OCI-LY7 (cell line): Measurements from ENCODE around the gene PDHX. TPM values are rescaled to one million over a fixed set of nuclear protein-coding genes. Genes with fewer than 3 reads are reported as not detected.

Experiments used
- BruUV-seq: library from RNA; stranded (reverse); fragments of 400-500 nt; replicated peaks from 2 replicates; lab custom pipeline; 2021; lab: Mats Ljungman, UMichigan
- CTCF ChIA-PET: fragments of 300-600 bp; sonication (Branson Sonifier 250); formaldehyde crosslinking; loops from one replicate; lab custom pipeline; 2022; ENCODE audit warnings: antibody characterized with exemption; ENCODE audit not compliant: unreplicated experiment; lab: Charles Lee
- POLR2A ChIA-PET: fragments of 300-600 bp; sonication (Branson Sonifier 250); formaldehyde crosslinking; loops from one replicate; lab custom pipeline; 2022; ENCODE audit warnings: antibody characterized with exemption; lab: Charles Lee
- DNase-seq: peaks from one replicate; pipeline ENCODE4 v3.0.0-alpha.2; 2015; ENCODE audit warnings: low spot score
- H2AFZ ChIP-seq: fragments of 200-600 bp; sonication (generic), shearing (Covaris generic); 2 replicates; pipeline ENCODE4 v1.6.1; 2014; ENCODE audit warnings: mild to moderate bottlenecking, antibody characterized with exemption, low read length, moderate library complexity
- H3K27ac ChIP-seq: fragments of 200-600 bp; sonication (generic); 2 replicates; pipeline ENCODE4 v1.5.1; 2014; ENCODE audit warnings: mixed run types, low read depth, mild to moderate bottlenecking, moderate library complexity, low read length, inconsistent platforms; ENCODE audit not compliant: poor library complexity, severe bottlenecking
- H3K36me3 ChIP-seq: fragments of 200-600 bp; sonication (generic); 2 replicates; pipeline ENCODE4 v1.6.1; 2014; ENCODE audit warnings: mild to moderate bottlenecking, antibody characterized with exemption, low read length, moderate library complexity, mixed read lengths; ENCODE audit not compliant: insufficient read depth
- H3K4me1 ChIP-seq: fragments of 200-600 bp; sonication (generic); 2 replicates; pipeline ENCODE4 v1.5.1; 2014; ENCODE audit warnings: mild to moderate bottlenecking, low read length; ENCODE audit not compliant: insufficient read depth, poor library complexity, severe bottlenecking
- H3K4me2 ChIP-seq: fragments of 200-600 bp; sonication (generic); 2 replicates; pipeline ENCODE4 v1.6.1; 2014; ENCODE audit warnings: mild to moderate bottlenecking, low read length
- H3K4me3 ChIP-seq: fragments of 200-600 bp; sonication (generic); 2 replicates; pipeline ENCODE4 v1.5.1; 2014; ENCODE audit warnings: mild to moderate bottlenecking, low read depth, low read length; ENCODE audit not compliant: poor library complexity, severe bottlenecking
- H3K79me2 ChIP-seq: fragments of 200-600 bp; sonication (generic); 2 replicates; pipeline ENCODE4 v1.6.1; 2016; ENCODE audit warnings: low read depth, mild to moderate bottlenecking, low read length, moderate library complexity, mixed read lengths; ENCODE audit not compliant: insufficient read depth
- H3K9me2 ChIP-seq: fragments of 200-600 bp; sonication (generic); 2 replicates; pipeline ENCODE4 v1.6.1; 2016; ENCODE audit warnings: mild to moderate bottlenecking, low read length, mixed read lengths; ENCODE audit not compliant: insufficient read depth
- H3K9me3 ChIP-seq: fragments of 200-600 bp; sonication (generic); 2 replicates; pipeline ENCODE4 v1.6.1; 2014; ENCODE audit warnings: mild to moderate bottlenecking, mixed run types, low read length, mixed read lengths
- H4K20me1 ChIP-seq: fragments of 200-600 bp; sonication (generic); 2 replicates; pipeline ENCODE4 v1.6.1; 2014; ENCODE audit warnings: mild to moderate bottlenecking, antibody characterized with exemption, low read length, moderate library complexity, mixed read lengths; ENCODE audit not compliant: insufficient read depth
- CTCF ChIP-seq: fragments of 200-600 bp; sonication (generic); conservative IDR thresholded peaks from 2 replicates; pipeline ENCODE4 v1.5.1; 2014; ENCODE audit warnings: mild to moderate bottlenecking, antibody characterized with exemption, low read length, moderate library complexity, mixed read lengths
- EZH2phosphoT487 ChIP-seq: fragments of 200-600 bp; sonication (generic); IDR thresholded peaks from 2 replicates; pipeline ENCODE4 v1.6.1; 2018; ENCODE audit warnings: low read depth, borderline replicate concordance, mild to moderate bottlenecking, mixed run types, antibody characterized with exemption, low read length, moderate library complexity, mixed read lengths
- intact Hi-C: fragments of 100-400 bp; cut with micrococcal nuclease; formaldehyde crosslinking; loops from one replicate; pipeline ENCODE4 v1.10.0; 2022; ENCODE audit not compliant: unreplicated experiment
- total RNA-seq, 2 experiments: library from RNA; depleted of rRNA in 1 of 2; stranded (reverse); fragments of >200 nt in 1 of 2; shearing (Covaris generic) in 1 of 2; gene quantifications; 2 replicates each; pipeline ENCODE4 v1.2.3, GENCODE V29; 2014 to 2022

Gene PDHX
- total RNA-seq, 2 experiments from 2014 or later = 18.0 to 50.9 TPM

- Histone ChIP-seq H3K4me3 (no peak overlapping the region), H4K20me1 (no peaks in the 10 kb centered on the region), H3K36me3 (peaks cover 34% of the 10 kb centered on the region), H3K4me2 (no peak overlapping the region), H3K27ac (no peak overlapping the region), H3K9me2 (no peaks in the 10 kb centered on the region), H3K9me3 (no peaks in the 10 kb centered on the region), H2AFZ (no peak overlapping the region), H3K4me1 (no peaks in the 10 kb centered on the region), H3K79me2 (no peaks in the 10 kb centered on the region)
- no peak for DNase-seq
- BruUV-seq = no TSS peak
- intact Hi-C loops = no loop called here
- TF ChIP-seq EZH2phosphoT487 (no peak), CTCF (0 out of 2 replicates have a peak, but pooled peaks have one; percentile 43)
- POLR2A ChIA-PET = interaction anchor here (0.6 to 1.5 kb wide), 2 partner anchors 293 to 388 kb away, joined by 5 read pairs; no protein-coding TSS in a partner anchor
- CTCF ChIA-PET = no interaction called here
Observed at GRCh38 chr11:34890089-34890488, 26.3 kb upstream of the PDHX start.

- Histone ChIP-seq H3K4me3 (no peak overlapping the region), H3K4me1 (no peaks in the 10 kb centered on the region), H2AFZ (no peak overlapping the region), H3K36me3 (peaks cover 31% of the 10 kb centered on the region), H3K27ac (no peak overlapping the region), H3K9me3 (no peaks in the 10 kb centered on the region), H3K79me2 (no peaks in the 10 kb centered on the region), H3K4me2 (no peak overlapping the region), H4K20me1 (no peaks in the 10 kb centered on the region), H3K9me2 (no peaks in the 10 kb centered on the region)
- POLR2A ChIA-PET = interaction anchor here (1.0 kb wide), 1 partner anchor 12 kb away, joined by 3 read pairs; no protein-coding TSS in a partner anchor
- intact Hi-C loops = no loop called here
- BruUV-seq = no TSS peak
- peak; percentile 29 for DNase-seq
- CTCF ChIA-PET = no interaction called here
- TF ChIP-seq CTCF = peak; percentile 77
- no peak for TF ChIP-seq EZH2phosphoT487
Observed at GRCh38 chr11:34890812-34891211, 25.6 kb upstream of the PDHX start.

- no peak overlapping the region for H3K4me3 ChIP-seq
- no peak overlapping the region for H2AFZ ChIP-seq
- peaks cover 26% of the 10 kb centered on the region for H3K36me3 ChIP-seq
- no peaks in the 10 kb centered on the region for H3K4me1 ChIP-seq
- no peaks in the 10 kb centered on the region for H3K9me3 ChIP-seq
- no TSS peak for BruUV-seq
- H4K20me1 ChIP-seq = no peaks in the 10 kb centered on the region
- intact Hi-C loops = no loop called here
- H3K9me2 ChIP-seq = no peaks in the 10 kb centered on the region
- H3K4me2 ChIP-seq = no peak overlapping the region
- H3K27ac ChIP-seq = no peak overlapping the region
- DNase-seq = no peak
- ChIA-PET CTCF (no interaction called here), POLR2A (interaction anchor here (1.0 kb wide), 1 partner anchor 11 kb away, joined by 3 read pairs; no protein-coding TSS in a partner anchor)
- TF ChIP-seq CTCF (no peak), EZH2phosphoT487 (no peak)
- no peaks in the 10 kb centered on the region for H3K79me2 ChIP-seq
Observed at GRCh38 chr11:34891611-34892010, 24.8 kb upstream of the PDHX start.
